Activated CD4-positive, CD25-positive, alpha-beta regulatory T cell (primary cell): ENCODE results near the gene VTCN1.

Experiments
- DNase-seq, 4 experiments: peaks; one replicate each; lab custom pipeline; 2025; lab: John Stamatoyannopoulos, UW

Gene VTCN1

GRCh38 chr1:117094841-117095604, 115.7 kb downstream of the VTCN1 start:
- no peak for DNase-seq

- peak in 1 of 4 experiments; percentile 2 for DNase-seq
Observed at GRCh38 chr1:117093870-117094621, 116.7 kb downstream of the VTCN1 start.
